Trophoblast cell (in vitro differentiated cells and primary cell): ENCODE results near the gene OSTN.

Source experiments
- DNase-seq, 2 donors: peaks; one replicate each; pipeline ENCODE4 v3.0.0-alpha.2; 2016
- H2AFZ ChIP-seq: 2 replicates; pipeline ENCODE4 v1.6.1; 2013; ENCODE audit warnings: low read length, moderate library complexity, mild to moderate bottlenecking; ENCODE audit not compliant: insufficient read depth, poor library complexity
- H2AK5ac ChIP-seq: 2 replicates; pipeline ENCODE4 v1.6.1; 2013; ENCODE audit warnings: mild to moderate bottlenecking, low read length
- H2BK120ac ChIP-seq: 2 replicates; pipeline ENCODE4 v1.6.1; 2013; ENCODE audit warnings: low read length, mild to moderate bottlenecking, moderate library complexity; ENCODE audit not compliant: insufficient read depth, poor library complexity
- H2BK12ac ChIP-seq: 2 replicates; pipeline ENCODE4 v1.6.1; 2013; ENCODE audit warnings: mild to moderate bottlenecking, low read length, moderate library complexity
- H2BK5ac ChIP-seq: 2 replicates; pipeline ENCODE4 v1.6.1; 2013; ENCODE audit warnings: low read length, low read depth, moderate library complexity, mild to moderate bottlenecking; ENCODE audit not compliant: poor library complexity
- H3K14ac ChIP-seq: 2 replicates; pipeline ENCODE4 v1.6.1; 2013; ENCODE audit warnings: mild to moderate bottlenecking, low read length
- H3K18ac ChIP-seq: 2 replicates; pipeline ENCODE4 v1.6.1; 2013; ENCODE audit warnings: mild to moderate bottlenecking, low read length
- H3K23ac ChIP-seq: 2 replicates; pipeline ENCODE4 v1.6.1; 2013; ENCODE audit warnings: low read length
- H3K27ac ChIP-seq: 2 replicates; pipeline ENCODE4 v1.5.1; 2013; ENCODE audit warnings: low read depth, mild to moderate bottlenecking, inconsistent platforms, low read length, moderate library complexity
- H3K27me3 ChIP-seq: 2 replicates; pipeline ENCODE4 v1.6.1; 2013; ENCODE audit warnings: inconsistent platforms, mild to moderate bottlenecking, low read length, moderate library complexity; ENCODE audit not compliant: insufficient read depth
- H3K36me3 ChIP-seq, 2 experiments: 1 replicate in 1 of 2; 2 replicates in 1 of 2; pipeline ENCODE4 v1.6.1; 2013; ENCODE audit warnings: low read length in 2 of 2, mild to moderate bottlenecking in 2 of 2, moderate library complexity in 1 of 2; ENCODE audit not compliant: insufficient read depth in 2 of 2, control insufficient read depth in 1 of 2
- H3K4ac ChIP-seq: 2 replicates; pipeline ENCODE4 v1.6.1; 2013; ENCODE audit warnings: low read depth, mild to moderate bottlenecking, low read length, moderate library complexity
- H3K4me1 ChIP-seq, 2 experiments: 1 replicate in 1 of 2; 2 replicates in 1 of 2; pipeline ENCODE4 v1.6.1; 2013; ENCODE audit warnings: low read length in 2 of 2, mild to moderate bottlenecking in 2 of 2, moderate library complexity in 1 of 2; ENCODE audit not compliant: insufficient read depth in 2 of 2, control insufficient read depth in 1 of 2
- H3K4me2 ChIP-seq: 2 replicates; pipeline ENCODE4 v1.6.1; 2013; ENCODE audit warnings: inconsistent platforms, mild to moderate bottlenecking, low read length, moderate library complexity
- H3K4me3 ChIP-seq: 2 replicates; pipeline ENCODE4 v1.5.1; 2013; ENCODE audit warnings: mild to moderate bottlenecking, low read depth, low read length, inconsistent platforms
- H3K79me1 ChIP-seq: one replicate; pipeline ENCODE4 v1.6.1; 2013; ENCODE audit warnings: low read length
- H3K79me2 ChIP-seq: 2 replicates; pipeline ENCODE4 v1.6.1; 2013; ENCODE audit warnings: low read length, mild to moderate bottlenecking; ENCODE audit not compliant: control insufficient read depth, insufficient read depth, poor library complexity
- H3K9ac ChIP-seq: 2 replicates; pipeline ENCODE4 v1.6.1; 2013; ENCODE audit warnings: mild to moderate bottlenecking, low read length
- H3K9me3 ChIP-seq: 2 replicates; pipeline ENCODE4 v1.6.1; 2013; ENCODE audit warnings: low read depth, mild to moderate bottlenecking, control low read depth, inconsistent platforms, low read length; ENCODE audit not compliant: insufficient read depth
- H4K12ac ChIP-seq: 2 replicates; pipeline ENCODE4 v1.6.1; 2013; ENCODE audit warnings: low read depth, mild to moderate bottlenecking, low read length, moderate library complexity
- H4K8ac ChIP-seq: 2 replicates; pipeline ENCODE4 v1.6.1; 2013; ENCODE audit warnings: low read depth, mild to moderate bottlenecking, low read length, moderate library complexity
- H4K91ac ChIP-seq: one replicate; pipeline ENCODE4 v1.6.1; 2013; ENCODE audit warnings: low read depth, mild to moderate bottlenecking, low read length, moderate library complexity
- WGBS: extraction: QIAGEN DNeasy Blood & Tissue Kit; methylation state at CpG from one replicate; pipeline ENCODE4 v1.1.7; 2013; ENCODE audit warnings: missing lambda C conversion rate; ENCODE audit not compliant: insufficient read length, insufficient coverage; ENCODE audit errors: extremely low coverage; 5-methylcytosine and 5-hydroxymethylcytosine counted together

Gene OSTN

GRCh38 chr3:191280882-191281281 is 81.8 kb downstream of the OSTN start:
- Histone ChIP-seq H3K4me3 (no peak overlapping the region), H3K9me3 (no peaks in the 10 kb centered on the region), H3K18ac (no peak overlapping the region), H4K12ac (no peak overlapping the region), H3K79me2 (no peaks in the 10 kb centered on the region), H3K36me3 (no peaks in the 10 kb centered on the region), H4K8ac (no peak overlapping the region), H4K91ac (no peak overlapping the region), H3K14ac (no peak overlapping the region), H3K4me1 (no peaks in the 10 kb centered on the region), H3K4me2 (no peak overlapping the region), H2AFZ (no peak overlapping the region), H3K27ac (no peak overlapping the region), H2BK5ac (no peak overlapping the region), H3K4ac (no peak overlapping the region), H2BK120ac (no peak overlapping the region), H3K23ac (no peak overlapping the region), H3K79me1 (no peaks in the 10 kb centered on the region), H2BK12ac (no peak overlapping the region), H3K9ac (no peak overlapping the region), H3K27me3 (no peaks in the 10 kb centered on the region), H2AK5ac (no peak overlapping the region)
- DNase-seq, result no peak

GRCh38 chr3:191282251-191283185 is 83.5 kb downstream of the OSTN start:
- H3K23ac ChIP-seq, result no peak overlapping the region
- H2AK5ac ChIP-seq, result no peak overlapping the region
- H3K9ac ChIP-seq, result no peak overlapping the region
- H3K4me1 ChIP-seq, result no peaks in the 10 kb centered on the region
- H4K91ac ChIP-seq, result no peak overlapping the region
- H3K4me3 ChIP-seq, result no peak overlapping the region
- no peaks in the 10 kb centered on the region for H3K79me1 ChIP-seq
- no peaks in the 10 kb centered on the region for H3K27me3 ChIP-seq
- DNase-seq, result no peak
- no peak overlapping the region for H4K8ac ChIP-seq
- no peak overlapping the region for H3K18ac ChIP-seq
- no CpG with 5 or more reads among the region's 4 CpGs for WGBS
- no peak overlapping the region for H3K4ac ChIP-seq
- no peak overlapping the region for H2BK12ac ChIP-seq
- H3K27ac ChIP-seq, result no peak overlapping the region
- no peak overlapping the region for H3K14ac ChIP-seq
- no peak overlapping the region for H2BK5ac ChIP-seq
- H4K12ac ChIP-seq, result no peak overlapping the region
- H3K36me3 ChIP-seq, result no peaks in the 10 kb centered on the region
- no peak overlapping the region for H2AFZ ChIP-seq
- H3K4me2 ChIP-seq, result no peak overlapping the region
- H2BK120ac ChIP-seq, result no peak overlapping the region
- no peaks in the 10 kb centered on the region for H3K9me3 ChIP-seq
- no peaks in the 10 kb centered on the region for H3K79me2 ChIP-seq

- H3K79me1 ChIP-seq, result no peaks in the 10 kb centered on the region
- H3K4me3 ChIP-seq, result no peak overlapping the region
- no peak overlapping the region for H4K12ac ChIP-seq
- H2BK12ac ChIP-seq, result no peak overlapping the region
- H3K36me3 ChIP-seq, result no peaks in the 10 kb centered on the region
- no peak overlapping the region for H2AK5ac ChIP-seq
- H3K18ac ChIP-seq, result no peak overlapping the region
- H3K4me2 ChIP-seq, result no peak overlapping the region
- H3K9ac ChIP-seq, result no peak overlapping the region
- DNase-seq, result no peak
- H3K4ac ChIP-seq, result no peak overlapping the region
- no peak overlapping the region for H3K14ac ChIP-seq
- no peak overlapping the region for H2AFZ ChIP-seq
- no peak overlapping the region for H4K91ac ChIP-seq
- H4K8ac ChIP-seq, result no peak overlapping the region
- no peak overlapping the region for H2BK5ac ChIP-seq
- no peak overlapping the region for H3K23ac ChIP-seq
- no peaks in the 10 kb centered on the region for H3K27me3 ChIP-seq
- no peaks in the 10 kb centered on the region for H3K4me1 ChIP-seq
- H3K27ac ChIP-seq, result no peak overlapping the region
- no peaks in the 10 kb centered on the region for H3K79me2 ChIP-seq
- no CpG with 5 or more reads among the region's 2 CpGs for WGBS
- no peak overlapping the region for H2BK120ac ChIP-seq
- no peaks in the 10 kb centered on the region for H3K9me3 ChIP-seq
Observed at GRCh38 chr3:191283400-191283799, 84.4 kb downstream of the OSTN start.

- Histone ChIP-seq H2AFZ (no peak overlapping the region), H3K79me2 (no peaks in the 10 kb centered on the region), H3K18ac (no peak overlapping the region), H3K14ac (no peak overlapping the region), H3K36me3 (no peaks in the 10 kb centered on the region), H3K9ac (no peak overlapping the region), H2BK120ac (no peak overlapping the region), H3K4me2 (no peak overlapping the region), H3K9me3 (no peaks in the 10 kb centered on the region), H3K4ac (no peak overlapping the region), H3K4me3 (no peak overlapping the region), H2AK5ac (no peak overlapping the region), H3K4me1 (no peaks in the 10 kb centered on the region), H2BK5ac (no peak overlapping the region), H4K8ac (no peak overlapping the region), H2BK12ac (no peak overlapping the region), H3K27me3 (no peaks in the 10 kb centered on the region), H4K91ac (no peak overlapping the region), H4K12ac (no peak overlapping the region), H3K23ac (no peak overlapping the region), H3K27ac (no peak overlapping the region), H3K79me1 (no peaks in the 10 kb centered on the region)
- no CpG with 5 or more reads among the region's 4 CpGs for WGBS
- DNase-seq, result no peak
Observed at GRCh38 chr3:191290311-191291025, 91.4 kb downstream of the OSTN start.
